H4 (cell line): ENCODE data around the gene FNDC10. TPM values are rescaled to one million over a fixed set of nuclear protein-coding genes. Genes with fewer than 3 reads are reported as not detected.

Experiments used
- DNase-seq: peaks from one replicate; pipeline ENCODE4 v3.0.0-alpha.2; 2015; ENCODE audit warnings: low spot score
- total RNA-seq: library from RNA; depleted of rRNA; stranded (reverse); fragments of >200 nt; shearing (Covaris generic); gene quantifications from 2 replicates; pipeline ENCODE4 v1.2.3, GENCODE V29; 2014

Gene FNDC10
- total RNA-seq, 1 experiment from 2014 or later = 0.85 TPM

- DNase-seq = no peak
These were observed 28.2 kb upstream of the FNDC10 start for GRCh38 chr1:1627829-1628753.

- no peak for DNase-seq
These were observed 27.4 kb upstream of the FNDC10 start for GRCh38 chr1:1627261-1627828.

GRCh38 chr1:1626207-1627141 lies 26.5 kb upstream of the FNDC10 start:
- DNase-seq = no peak

GRCh38 chr1:1625824-1626206 lies 25.9 kb upstream of the FNDC10 start:
- no peak for DNase-seq

GRCh38 chr1:1625404-1625775 lies 25.5 kb upstream of the FNDC10 start:
- no peak for DNase-seq

- DNase-seq = no peak
These were observed 24.8 kb upstream of the FNDC10 start for GRCh38 chr1:1624443-1625403.

GRCh38 chr1:1623631-1624442 lies 23.9 kb upstream of the FNDC10 start:
- DNase-seq = no peak

GRCh38 chr1:1623181-1623630 lies 23.3 kb upstream of the FNDC10 start:
- no peak for DNase-seq

- no peak for DNase-seq
These were observed 22.8 kb upstream of the FNDC10 start for GRCh38 chr1:1622788-1623094.

GRCh38 chr1:1622010-1622787 lies 22.3 kb upstream of the FNDC10 start:
- no peak for DNase-seq

- DNase-seq = no peak
These were observed 21.5 kb upstream of the FNDC10 start for GRCh38 chr1:1621173-1622009.

- DNase-seq = no peak
These were observed 20.7 kb upstream of the FNDC10 start for GRCh38 chr1:1620433-1621139.

- no peak for DNase-seq
These were observed 20.0 kb upstream of the FNDC10 start for GRCh38 chr1:1619917-1620361.

GRCh38 chr1:1618396-1619068 lies 18.6 kb upstream of the FNDC10 start:
- no peak for DNase-seq

GRCh38 chr1:1617925-1618324 lies 18.0 kb upstream of the FNDC10 start:
- DNase-seq = no peak

- no peak for DNase-seq
These were observed 17.6 kb upstream of the FNDC10 start for GRCh38 chr1:1617516-1617915.

- no peak for DNase-seq
These were observed 16.9 kb upstream of the FNDC10 start for GRCh38 chr1:1616838-1617237.
